ENCODE measurements around the gene PALM.
A peak's percentile ranks its signal among the peaks of the same experiment; 100 is the strongest.
"Not testable (repeated sequence)": the region's sequence is repeated elsewhere in the genome, so short reads cannot be mapped to it uniquely, and the experiment has no call there.

Gene PALM

DNA sequence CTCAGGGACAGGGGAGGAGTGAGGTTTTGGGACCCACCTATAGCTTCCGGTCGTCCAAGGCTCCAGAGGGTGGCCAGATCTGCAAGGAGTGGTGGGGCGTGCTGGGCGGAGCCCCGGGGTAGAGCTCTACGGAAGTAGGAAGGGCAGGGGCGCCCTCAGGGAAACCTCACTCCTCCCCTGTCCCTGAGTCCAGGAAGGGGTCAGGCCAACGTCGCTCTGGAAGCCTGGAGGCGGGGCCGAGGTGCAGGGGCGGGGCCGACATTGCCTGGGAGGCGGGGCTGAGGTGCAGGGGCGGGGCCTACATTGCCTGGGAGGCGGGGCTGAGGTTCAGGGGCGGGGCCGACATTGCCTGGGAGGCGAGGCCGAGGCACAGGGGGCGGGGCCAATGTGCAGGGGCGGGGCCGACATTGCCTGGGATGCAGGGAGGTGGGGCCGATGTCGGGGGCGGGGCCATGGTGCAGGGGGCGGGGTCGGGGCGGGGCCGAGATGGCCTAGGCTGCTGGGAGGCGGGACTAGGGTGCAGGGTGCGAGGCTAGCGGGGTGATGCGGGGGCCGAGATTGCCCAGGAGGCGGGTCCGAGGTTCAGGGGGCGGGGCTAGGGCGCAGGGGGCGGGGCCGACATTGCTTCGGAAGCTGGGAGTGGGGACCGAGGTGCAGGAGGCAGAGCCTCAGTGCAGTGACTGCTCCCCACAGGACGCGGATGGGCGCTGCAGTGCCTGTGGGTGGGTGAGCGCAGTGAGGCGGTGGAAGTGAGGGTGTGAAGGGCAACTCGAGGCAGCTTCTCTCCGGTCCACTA lies 4.9 kb upstream of the PALM start:
- peak; percentile 33 to 61 for DNase-seq (ENCODE audit: extremely low read depth in 1 of 2, low read depth in 1 of 2)

- no peak for DNase-seq (ENCODE audit: extremely low read depth in 1 of 2, low read depth in 1 of 2)
Measured at GRCh38 chr19:704447-704741, 4.3 kb upstream of the PALM start.

DNA sequence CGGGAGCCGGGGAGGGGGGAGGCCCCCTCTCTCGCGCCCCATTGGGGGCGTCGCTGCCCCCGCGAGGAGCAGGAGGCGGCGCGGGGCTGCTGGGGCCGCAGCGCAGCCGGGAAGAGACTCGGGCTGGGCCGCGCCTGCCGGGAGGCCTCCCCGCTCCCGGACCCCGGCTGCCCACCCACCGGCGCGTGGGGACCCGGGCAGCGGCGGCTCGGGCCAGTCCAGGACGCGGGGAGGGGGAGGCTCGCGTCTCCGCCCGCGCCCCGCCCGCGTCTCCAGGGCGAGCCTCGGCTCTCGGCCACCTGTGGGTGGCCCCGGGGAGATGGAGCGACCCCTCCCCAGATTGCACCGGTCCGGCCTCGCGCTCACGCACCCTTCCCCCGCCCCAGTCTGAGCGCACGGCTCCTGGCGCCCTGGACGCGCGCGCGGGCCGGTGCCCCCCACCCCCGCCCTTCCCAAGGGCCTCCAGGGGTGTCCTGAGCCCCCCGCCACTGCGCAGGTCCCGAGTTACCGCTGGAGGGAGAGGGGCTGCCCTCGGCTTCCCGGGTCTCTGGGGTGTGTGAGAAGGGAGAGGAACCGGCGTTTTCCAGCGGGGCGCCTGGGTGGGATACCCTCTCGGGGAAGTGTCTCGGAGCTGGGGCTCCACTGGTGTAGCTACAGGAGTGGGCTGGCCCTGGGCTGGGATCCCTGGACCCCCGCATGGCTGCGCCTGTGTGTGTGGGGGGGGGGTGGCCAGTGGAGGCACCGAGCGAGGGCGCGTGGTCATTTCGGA lies 645 bp downstream of the PALM start:
- DNase-seq (ENCODE audit: extremely low read depth in 1 of 2, low read depth in 1 of 2), result no peak

GRCh38 chr19:709965-710571 lies 1.3 kb downstream of the PALM start:
- no peak for DNase-seq (ENCODE audit: extremely low read depth in 1 of 2, low read depth in 1 of 2)

- no peak for DNase-seq (ENCODE audit: extremely low read depth in 1 of 2, low read depth in 1 of 2)
Measured at GRCh38 chr19:710767-711166, 2.0 kb downstream of the PALM start.

DNA sequence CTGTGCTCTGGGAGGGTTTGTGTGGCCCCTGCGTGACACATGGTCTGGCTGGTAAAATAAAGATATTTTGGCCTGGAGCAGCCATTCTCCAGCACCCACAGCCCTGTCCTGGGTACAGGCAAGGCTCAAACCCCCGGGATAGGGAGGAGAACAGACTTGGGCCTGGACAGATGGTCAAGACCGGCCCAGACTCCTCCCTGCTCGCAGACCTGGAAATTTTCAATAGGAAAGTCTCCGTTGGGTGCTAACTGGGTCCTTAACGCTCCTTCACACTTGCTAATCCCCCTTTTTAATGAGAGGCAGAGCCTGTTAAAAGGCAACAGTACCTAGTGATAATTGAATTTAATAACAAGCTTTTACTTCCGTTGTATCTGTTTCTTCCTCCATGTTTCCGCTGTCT lies 2.5 kb downstream of the PALM start:
- DNase-seq (ENCODE audit: extremely low read depth in 1 of 2, low read depth in 1 of 2), result no peak

DNA sequence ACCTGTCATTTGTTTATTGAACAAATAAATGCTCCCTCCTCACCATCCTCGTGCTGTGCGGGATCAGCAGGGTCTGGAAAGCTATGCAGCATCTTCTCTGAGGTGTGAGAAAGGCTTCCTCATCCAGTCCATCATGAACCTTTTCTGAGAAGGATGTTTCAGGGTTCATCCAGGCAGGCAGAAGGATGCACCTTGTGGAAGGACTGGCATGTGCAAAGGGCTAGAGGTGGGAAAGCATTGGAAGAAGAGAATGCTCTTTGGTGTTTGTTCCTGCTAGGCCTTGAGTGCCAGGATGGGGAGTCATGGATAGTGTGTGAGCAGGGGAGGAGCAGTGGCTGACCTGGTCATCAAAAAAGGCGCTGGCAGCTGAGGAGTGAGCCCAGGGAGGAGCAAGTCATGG lies 6.6 kb downstream of the PALM start:
- no peak for DNase-seq (ENCODE audit: extremely low read depth in 1 of 2, low read depth in 1 of 2)

GRCh38 chr19:718251-718951 lies 9.7 kb downstream of the PALM start:
- no peak for DNase-seq (ENCODE audit: extremely low read depth in 1 of 2, low read depth in 1 of 2)

- DNase-seq (ENCODE audit: extremely low read depth in 1 of 2, low read depth in 1 of 2), result no peak
Measured at GRCh38 chr19:718991-719512, 10.3 kb downstream of the PALM start.

DNA sequence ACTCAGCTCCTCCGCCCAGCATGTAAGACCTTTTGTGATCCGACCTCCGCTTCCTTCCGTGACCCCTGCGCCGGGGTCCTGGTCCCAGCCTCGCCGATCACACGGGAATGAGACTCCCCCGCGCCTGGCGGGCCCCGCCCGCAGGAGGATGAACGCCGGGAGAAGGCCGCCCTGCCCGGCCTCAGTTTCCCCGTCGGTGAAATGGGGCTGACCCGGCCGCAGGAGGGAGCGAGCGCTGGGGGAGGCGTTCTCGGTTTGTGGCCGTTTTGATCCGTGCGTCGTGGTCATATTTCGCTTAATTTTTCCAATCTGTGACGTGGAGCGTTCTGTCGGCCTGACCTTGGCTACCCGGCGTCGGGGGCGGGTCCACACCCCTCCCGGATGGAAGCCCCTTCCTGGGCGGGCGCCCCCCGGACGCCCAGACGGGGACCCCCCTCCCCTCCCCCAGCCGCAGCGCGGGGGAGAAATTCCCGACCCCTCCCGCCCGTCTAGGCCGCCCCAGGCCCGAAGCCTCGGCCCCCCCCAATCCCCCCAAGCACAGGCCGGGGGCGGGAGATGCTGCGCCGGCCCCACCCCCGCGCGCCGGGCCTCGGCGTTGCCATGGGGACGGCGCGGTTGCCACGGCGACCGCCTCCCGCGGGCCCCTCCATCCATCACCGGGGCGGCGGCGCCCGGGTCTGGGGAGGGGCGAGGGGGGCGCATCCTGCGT lies 11.1 kb downstream of the PALM start:
- no peak for DNase-seq (ENCODE audit: extremely low read depth in 1 of 2, low read depth in 1 of 2)

- DNase-seq (ENCODE audit: extremely low read depth in 1 of 2, low read depth in 1 of 2), result no peak
Measured at GRCh38 chr19:720345-721160, 11.8 kb downstream of the PALM start.

DNA sequence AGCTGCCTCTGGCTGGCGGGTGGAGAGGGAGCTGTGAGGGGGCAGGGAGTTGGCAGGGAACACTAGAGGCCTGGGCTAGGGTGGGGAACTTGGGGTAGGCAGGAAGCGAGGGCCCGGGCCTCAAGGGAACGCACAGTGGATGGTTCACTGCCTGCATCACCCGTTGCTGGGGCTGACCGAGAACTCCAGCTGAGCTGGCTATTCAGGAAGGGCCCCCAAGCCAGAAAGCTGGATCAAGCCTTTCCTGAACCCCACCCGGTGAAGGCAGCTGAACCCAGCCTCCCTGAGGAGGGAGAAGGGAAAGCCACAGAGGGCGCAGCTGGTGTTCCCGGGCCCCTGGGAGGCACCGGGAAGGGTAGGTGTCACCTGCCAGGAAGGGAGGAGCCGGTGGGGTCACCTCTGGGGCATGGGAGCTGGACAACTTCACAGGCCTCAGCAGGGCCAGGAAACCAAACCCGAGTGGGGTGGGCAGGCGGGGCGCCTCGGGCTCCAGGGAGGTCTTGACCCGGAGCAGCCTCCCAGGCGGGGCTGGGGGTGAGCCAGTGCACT lies 13.9 kb downstream of the PALM start:
- DNase-seq (ENCODE audit: extremely low read depth in 1 of 2, low read depth in 1 of 2), result no peak

- DNase-seq (ENCODE audit: extremely low read depth in 1 of 2, low read depth in 1 of 2), result no peak
Measured at GRCh38 chr19:723247-723646, 14.5 kb downstream of the PALM start.

DNA sequence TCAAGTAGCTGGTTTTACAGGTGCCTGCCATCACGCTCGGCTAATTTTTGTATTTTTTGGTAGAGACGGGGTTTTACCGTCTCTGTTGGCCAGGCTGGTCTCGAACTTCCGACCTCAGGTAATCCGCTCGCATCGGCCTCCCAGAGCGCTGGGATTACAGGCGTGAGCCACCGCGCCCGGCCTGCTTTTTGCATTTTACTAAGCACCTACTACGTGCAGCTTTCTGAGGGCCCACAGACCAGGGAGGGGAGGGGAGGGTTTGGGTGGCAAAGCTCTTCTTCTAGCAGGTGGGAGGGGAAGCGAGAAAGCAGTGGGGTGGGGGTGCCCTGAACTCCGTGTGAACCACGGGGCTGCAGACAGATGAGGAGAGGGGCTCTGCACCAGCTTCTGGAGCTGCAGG lies 15.0 kb downstream of the PALM start:
- no peak for DNase-seq (ENCODE audit: extremely low read depth in 1 of 2, low read depth in 1 of 2)

- no peak for DNase-seq (ENCODE audit: extremely low read depth in 1 of 2, low read depth in 1 of 2)
Measured at GRCh38 chr19:725461-726089, 16.8 kb downstream of the PALM start.

DNA sequence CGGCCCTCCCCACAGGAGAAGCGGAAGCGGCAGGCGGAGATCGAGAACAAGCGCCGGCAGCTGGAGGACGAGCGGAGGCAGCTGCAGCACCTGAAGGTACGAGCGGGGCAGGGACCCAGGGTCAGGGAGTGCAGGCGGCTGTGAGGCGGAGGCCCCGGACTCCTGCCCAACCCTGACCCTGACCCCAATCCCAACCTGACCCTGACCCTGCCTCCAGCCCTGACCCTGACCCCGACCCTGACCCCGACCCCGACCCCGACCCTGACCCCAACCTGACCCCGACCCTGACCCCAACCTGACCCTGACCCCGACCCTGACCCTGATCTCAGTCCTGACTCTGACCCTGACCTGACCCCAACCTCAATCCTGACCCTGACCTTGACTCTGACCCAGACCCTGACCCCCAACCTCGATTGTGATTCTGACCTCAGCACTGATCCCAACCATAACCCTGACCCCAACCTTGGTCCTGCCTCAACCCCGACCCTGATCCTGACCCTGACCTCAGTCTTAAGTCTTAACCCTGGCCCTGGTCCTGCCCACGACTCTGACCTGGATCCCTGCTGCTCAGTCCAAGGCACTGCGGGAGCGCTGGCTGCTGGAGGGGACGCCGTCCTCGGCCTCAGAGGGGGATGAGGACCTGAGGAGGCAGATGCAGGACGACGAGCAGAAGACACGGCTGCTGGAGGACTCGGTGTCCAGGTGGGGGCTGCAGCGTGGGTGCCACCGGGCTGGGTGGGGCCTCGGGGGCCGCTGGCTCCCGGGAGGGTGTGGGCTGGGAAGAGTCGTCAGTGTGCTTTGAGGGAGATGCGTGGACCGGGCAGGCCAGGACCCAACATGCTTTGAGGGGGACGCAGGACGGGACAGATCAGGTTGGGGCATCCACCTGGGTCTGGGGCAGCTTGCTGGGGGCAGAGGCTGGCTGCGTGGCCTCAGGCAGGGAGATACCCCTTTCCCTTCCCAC lies 18.5 kb downstream of the PALM start:
- no peak for DNase-seq (ENCODE audit: extremely low read depth in 1 of 2, low read depth in 1 of 2)

- DNase-seq (ENCODE audit: extremely low read depth in 1 of 2, low read depth in 1 of 2), result no peak
Measured at GRCh38 chr19:728011-728410, 19.3 kb downstream of the PALM start.

GRCh38 chr19:729564-729963 lies 20.8 kb downstream of the PALM start:
- not testable (repeated sequence) for DNase-seq (ENCODE audit: extremely low read depth in 1 of 2, low read depth in 1 of 2)

Data from stimulated activated CD8-positive, alpha-beta memory T cell treated with anti-CD3 and anti-CD28 coated beads, Interleukin-7, amount 100 ng/mL, for 48 hours (primary cell).